Activated CD4-positive, alpha-beta T cell treated with anti-CD3 and anti-CD28 coated beads for 24 hours (primary cell): Measurements from ENCODE around the gene DQX1.

ENCODE experiments used
- DNase-seq, 2 donors: peaks; one replicate each; pipeline ENCODE4 v3.0.0-alpha.2; 2020; ENCODE audit warnings: low read depth in 2 of 2

DQX1 gene

DNA sequence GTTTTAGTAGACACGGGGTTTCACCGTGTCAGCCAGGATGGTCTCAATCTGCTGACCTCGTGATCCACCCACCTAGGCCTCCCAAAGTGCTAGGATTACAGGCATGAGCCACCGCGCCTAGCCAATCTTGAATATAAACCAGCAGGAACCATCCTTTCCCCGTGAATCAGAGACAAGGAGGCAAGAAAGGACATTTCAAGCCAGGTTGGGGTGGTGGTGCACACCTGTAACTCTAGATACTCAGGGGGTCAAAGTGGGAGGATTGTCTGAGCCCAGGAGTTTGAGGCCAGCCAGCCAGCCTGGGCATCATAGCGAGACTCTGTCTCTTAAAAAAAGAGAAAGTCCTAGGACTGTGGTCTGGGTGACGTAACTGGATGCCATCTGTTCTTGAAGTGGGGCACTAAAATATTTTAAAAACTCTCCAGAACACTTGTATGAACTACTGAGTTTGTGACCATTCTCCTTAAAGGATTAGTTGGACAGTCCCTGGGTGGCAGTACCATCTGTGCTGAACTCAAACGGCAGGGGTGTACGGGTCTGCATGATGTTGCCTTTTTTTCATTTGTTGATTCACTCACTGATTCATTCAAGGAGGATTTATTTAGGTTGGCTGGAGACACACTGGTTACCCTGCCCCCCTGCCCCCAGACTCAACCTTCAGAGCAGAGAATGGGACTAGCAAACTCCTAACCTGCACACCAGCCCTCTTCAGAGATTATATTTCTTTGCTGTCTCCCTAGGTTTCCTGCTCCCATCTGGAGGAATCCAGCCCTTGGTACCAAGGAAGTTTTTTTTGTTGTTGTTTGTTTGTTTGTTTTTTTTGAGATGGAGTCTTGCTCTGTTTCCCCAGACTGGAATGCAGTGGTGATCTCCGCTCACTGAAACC is 14.7 kb downstream of the DQX1 start:
- no peak for DNase-seq

- DNase-seq = no peak
These were observed 15.8 kb downstream of the DQX1 start for GRCh38 chr2:74510272-74510671.

DNA sequence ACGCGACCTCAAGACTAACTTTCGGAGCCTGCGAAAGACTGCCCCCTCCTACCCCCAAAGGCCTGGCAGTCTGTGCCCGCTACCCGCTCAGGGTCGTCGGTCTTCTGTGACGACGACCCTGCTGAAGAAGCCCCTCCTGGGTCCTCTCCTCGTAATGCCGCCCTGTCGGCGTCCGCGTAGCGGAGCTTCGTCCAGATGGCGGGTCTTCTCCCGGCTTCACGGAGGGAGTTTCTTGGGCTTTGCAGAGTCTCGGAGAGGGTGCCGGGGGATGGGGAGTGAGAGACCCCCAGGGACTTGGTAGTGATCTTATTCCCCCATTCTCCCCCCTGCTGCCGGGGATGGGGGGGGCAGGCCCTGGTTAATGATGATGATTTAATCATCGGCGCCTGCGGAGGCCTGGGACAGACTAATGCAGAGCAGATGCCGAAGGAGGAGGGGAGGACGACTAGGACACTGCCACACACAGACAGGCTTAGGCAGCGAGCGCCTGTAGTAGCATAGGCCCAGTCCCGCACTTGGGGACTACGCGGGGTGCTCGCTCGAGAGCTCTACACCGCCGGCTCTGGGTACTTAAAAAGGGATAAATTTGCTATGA is 18.0 kb downstream of the DQX1 start:
- DNase-seq = no peak

DNA sequence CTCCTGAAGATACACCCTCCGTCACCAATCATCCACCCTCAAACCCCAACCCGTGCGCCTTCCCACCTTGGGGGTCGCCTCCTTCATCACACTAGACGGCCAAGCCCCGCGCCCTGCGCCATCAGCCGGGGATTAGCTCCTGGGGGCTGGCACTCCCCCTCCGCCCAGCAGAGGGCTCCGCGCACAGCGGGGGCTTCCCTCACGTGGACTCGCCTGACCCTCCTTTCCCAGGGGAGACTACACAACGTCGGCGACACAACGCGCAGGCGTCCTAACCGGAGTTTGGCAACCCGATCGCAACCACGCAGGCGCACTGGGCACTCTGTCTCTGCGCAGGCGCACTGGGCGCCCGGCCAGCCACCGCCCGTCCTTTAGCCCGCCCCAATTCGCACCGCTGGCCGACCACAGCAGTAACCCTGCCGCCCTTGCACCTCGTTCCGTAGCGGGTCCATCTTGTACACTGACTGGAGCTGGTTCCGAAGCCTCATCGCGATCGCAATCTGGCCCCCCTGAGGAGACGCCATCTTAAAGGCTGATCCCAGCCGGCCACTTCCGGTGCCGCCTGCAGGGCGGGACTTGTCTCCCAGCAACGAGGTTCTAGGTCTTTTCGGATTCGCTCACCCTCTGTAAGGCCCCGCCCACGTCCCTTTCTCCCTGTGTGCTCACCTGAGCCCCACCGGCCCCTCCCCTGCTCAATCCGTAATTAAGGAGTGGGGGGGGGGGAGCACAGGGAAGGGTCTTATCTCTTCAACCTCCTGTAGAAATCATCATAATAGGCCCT is 18.7 kb downstream of the DQX1 start, which contains the start of gene PCGF1:
TSS of gene PCGF1 (minus strand) at position 551 of the 781 bp plus-strand sequence. CDS start at position 524, 27 bp downstream.
- peak; percentile 99 for DNase-seq

DNA sequence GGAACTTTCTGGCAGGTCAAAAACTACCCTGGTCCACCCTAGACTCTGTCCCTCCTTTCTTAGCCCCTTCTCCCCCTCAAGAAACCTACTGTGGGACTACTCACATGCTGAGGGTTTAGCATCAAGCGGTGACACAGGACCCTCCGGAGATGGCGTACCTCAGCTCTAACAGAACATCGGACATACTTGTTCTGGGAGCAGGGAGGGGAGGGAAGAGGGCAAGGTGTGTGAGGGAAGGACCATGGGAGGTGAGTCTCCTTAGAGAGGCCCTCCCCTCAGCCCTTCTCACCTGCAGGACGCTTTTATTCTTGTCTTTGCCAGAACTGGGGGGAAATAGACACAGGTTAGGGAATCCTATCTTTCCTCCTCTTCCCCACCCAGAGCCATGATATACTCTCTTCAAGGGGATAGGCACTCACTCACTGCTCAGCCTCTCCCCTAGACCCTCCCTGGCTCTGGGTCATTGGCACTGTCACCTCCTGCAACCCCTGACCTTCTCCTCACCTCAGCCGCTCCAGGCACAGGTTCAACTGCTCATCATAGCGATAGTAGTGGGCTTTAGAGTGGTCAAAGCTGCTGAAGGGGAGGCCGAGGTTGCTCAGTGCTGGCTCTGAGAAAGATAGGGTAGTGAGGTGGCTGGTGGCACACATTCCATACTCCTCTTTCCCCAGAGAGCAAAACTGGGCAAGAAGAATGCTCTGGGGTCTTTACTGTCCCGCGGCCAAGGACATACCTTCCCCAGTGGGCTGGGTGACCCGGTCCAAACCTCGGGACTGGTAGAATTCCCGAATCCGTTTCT is 20.4 kb downstream of the DQX1 start:
- DNase-seq = no peak

DNA sequence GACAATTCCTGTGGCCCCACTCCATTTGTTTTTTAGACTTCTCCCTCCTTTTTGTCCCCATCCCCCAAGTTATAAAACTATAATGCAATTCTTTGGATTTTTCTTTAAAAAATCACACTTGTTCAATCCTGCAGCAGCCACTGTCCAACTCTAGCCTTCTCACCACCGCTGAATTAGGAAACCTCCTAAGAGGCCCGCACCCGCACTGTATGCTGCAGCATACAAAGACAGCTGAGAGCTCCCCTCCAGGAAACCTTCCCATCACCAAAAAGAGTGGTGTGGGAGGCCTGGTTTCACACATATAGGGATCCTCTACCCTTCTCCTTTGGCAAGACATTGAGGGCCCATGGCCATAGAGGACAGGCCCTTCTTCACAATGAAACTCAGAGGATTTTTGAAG is 21.4 kb downstream of the DQX1 start:
- no peak for DNase-seq

DNA sequence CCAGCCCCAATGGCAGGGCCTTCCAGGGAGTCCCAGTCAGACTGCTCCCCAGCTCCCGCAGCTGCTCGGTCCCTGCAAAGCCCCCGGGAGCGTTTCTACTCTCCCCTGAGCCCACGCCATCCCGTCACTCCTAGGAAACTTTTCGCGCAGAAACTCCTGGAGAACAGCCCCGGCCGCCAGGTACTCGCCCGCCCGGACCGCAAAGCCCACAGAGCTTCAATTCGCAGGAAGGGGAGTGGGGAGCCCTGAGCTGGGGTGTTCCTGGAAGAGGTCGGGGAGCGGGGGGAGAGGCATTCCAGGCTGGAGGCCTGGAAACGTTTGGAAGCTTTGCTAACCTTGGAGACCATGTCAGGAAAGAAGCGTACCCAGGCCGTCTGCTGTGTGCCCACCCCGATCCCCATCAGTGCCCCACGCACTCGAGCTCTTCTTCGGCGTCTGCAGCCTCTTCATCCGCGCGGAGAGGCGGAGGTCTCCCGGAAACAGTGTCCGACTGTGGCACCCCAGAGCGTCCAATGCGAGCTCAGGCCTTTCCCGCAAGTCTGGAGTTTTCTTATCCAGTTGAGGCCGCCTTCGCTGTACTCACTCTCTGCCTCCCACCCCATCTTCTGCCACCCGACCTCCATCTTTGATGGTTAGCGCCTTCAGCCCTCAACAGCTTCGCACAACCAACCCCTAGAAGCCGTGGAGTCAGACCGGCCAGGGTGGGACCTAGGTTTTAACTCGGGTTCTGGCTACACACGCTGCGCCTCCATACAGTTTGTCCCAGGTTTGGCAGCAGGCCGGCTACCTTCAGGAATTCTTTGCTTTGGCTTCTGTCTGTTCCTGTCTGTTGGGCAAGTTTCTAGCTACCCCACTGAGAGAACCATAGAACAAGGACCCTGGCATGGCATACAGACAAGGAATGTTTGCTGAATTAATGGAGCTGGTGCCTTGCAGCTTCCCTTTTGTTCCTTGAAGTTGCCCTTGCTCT is 22.2 kb downstream of the DQX1 start:
- DNase-seq = no peak

DNA sequence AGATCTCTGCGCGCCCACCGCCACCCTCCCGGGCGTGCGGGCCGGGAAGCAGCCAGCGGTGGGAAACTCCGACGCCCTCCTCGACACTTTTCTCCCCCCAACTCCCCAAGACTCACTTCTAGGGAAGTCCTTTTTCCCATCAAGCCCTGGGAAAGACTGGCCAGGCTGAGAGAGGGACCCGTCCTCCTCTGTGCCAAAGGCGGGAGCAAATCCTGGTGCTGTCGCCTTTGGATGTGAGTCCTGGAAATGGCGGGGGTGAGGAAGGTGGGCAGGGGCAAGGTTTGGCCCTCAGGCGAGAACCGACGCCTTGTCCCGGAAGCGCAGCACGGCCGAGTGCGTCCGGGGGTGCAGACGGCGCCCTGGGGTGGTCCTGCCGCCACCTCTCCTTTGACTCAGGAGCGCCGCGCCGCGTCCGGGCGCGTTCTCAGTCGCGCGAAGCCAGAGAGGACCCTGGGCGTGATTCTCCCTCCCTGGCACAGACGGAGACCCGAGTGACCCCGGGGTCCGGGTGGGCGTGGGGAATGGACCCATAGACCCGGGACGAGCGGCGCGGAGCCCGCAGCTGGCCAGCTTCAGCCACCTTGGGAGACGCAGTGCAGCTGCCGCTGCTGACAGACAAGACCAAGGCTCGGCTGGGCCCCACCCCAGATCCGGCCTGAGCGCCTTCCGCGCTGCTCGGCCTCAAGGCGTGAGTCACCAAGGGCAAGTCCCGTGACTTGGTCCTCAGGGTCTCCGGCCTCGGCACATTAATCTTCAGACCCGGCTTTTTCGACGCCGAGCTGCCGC is 23.1 kb downstream of the DQX1 start:
- DNase-seq = no peak

GRCh38 chr2:74502147-74502719 is 23.8 kb downstream of the DQX1 start:
- DNase-seq = no peak

DNA sequence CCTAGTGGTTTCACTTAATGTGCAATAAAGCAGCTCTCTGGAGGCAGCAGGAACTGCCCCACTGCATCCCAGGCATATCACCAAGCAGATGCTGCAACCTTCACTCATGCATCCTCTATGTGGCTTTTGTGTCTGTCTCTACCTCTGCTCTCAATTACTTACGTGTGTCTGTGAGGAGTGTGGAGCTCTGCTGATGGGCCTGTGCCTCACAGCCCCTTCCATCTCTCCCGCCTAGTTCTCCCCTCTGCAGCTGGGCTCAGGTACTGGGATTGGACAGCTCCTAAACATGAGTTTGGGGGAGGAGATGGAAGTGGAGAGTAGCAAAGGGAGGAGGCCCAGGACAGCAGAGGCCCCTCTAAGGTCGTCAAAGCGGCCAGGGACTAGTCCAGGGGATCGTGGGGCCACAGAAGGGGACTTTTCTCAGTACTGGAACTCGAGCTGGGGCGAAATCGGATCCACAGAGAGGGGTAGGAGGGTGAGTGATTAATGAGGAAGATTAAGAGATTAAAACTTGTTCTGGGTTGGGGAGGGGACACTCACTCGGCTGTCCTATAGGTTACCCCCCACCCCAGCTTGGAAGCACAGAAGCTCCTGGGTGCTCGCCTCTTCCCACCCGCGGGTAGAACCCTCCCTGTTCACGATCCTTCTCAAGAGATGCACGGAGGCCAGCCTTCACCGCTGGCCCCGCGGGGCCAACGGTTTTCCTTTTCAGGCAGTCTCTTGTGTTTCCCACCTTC is 24.5 kb downstream of the DQX1 start:
- DNase-seq = no peak

GRCh38 chr2:74500578-74500946 is 25.5 kb downstream of the DQX1 start:
- DNase-seq = no peak

- no peak for DNase-seq
These were observed 26.0 kb downstream of the DQX1 start for GRCh38 chr2:74499940-74500577.

DNA sequence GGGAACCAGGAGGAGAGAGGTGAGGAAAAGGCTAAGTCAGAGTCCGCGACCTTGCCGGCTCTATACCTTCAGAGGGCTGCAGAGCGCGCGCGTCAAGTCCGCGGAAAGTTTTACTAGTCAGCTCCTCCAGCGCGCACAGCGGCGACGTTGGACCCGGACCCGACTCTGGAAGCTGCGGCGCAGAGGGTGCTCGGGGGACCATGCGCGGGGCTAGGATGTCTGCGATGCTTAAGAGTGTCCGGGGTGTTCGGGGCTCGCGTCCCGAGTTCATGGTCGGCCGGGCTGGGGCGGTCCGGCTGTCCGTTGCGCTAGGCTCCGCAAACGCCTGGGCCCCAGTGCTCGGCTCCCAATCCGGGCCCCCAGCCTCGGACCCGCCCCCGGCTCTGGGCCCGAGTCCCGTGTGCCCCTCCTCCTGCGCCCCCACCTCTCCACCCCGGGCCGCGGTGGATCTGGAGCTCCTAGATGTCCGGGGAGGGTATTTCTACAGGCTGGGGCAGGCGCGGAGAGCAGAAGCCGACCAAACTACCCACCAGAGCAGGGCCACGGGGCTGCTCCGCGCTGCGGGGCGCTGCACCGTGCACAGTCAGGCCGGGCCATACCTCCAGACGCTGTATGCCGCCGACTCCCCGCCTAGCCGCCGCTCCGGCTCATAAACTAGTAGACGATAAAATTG is 26.6 kb downstream of the DQX1 start, which contains the start of gene LBX2:
TSS of gene LBX2 (minus strand) at position 337 of the 673 bp plus-strand sequence. CDS start at position 271, 66 bp downstream.
- DNase-seq = no peak

DNA sequence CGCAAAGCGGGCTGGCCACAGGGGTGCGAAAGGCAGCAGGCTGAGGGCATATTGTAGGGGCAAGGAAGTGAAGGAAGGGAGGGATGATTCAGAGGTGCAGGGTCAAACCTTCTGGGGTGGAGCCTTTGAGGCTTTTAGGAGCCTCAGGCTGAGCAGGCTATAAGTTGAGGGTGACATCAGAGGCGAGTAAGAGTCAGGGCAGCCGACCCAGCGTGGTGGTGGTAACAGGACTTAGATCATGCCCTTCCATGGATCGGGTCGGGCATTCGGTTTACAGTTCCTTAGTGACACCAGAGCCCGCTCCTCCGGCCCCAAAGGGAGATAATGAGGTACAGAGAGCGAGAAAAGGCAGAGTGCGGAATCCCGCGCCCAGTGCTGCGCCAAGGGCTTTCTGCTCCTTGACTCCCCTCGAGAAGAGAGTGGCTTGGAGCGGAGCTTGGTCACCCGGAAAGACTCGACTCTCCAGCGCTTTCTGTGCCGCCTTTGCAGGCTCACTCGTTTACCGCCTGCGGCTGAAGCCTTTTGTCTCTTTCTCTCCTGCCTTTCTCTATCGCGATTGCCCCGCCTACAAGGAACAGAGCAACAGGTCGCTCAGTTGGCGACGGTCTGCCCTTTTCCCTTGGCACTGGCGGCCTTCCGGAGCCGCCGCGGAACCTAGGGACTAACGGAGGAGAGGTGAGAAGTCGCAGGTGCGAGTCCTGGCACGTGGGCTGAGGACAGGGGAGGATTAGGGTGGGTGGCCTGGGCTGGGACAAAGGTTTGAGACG is 27.3 kb downstream of the DQX1 start:
- DNase-seq = no peak

- no peak for DNase-seq
These were observed 28.1 kb downstream of the DQX1 start for GRCh38 chr2:74497777-74498499.
